GM11168 (cell line): ENCODE measurements around the gene GPD1L.
"Not testable (repeated sequence)": the region's sequence is repeated elsewhere in the genome, so short reads cannot be mapped to it uniquely, and the experiment has no call there.

Source experiments
- in situ Hi-C: fragments of 300-500 bp; cut with MboI; formaldehyde crosslinking; loops from one replicate; pipeline ENCODE4 v1.12.0; 2022; ENCODE audit warnings: low sequenced_read_pairs; ENCODE audit not compliant: unreplicated experiment

Gene GPD1L

DNA sequence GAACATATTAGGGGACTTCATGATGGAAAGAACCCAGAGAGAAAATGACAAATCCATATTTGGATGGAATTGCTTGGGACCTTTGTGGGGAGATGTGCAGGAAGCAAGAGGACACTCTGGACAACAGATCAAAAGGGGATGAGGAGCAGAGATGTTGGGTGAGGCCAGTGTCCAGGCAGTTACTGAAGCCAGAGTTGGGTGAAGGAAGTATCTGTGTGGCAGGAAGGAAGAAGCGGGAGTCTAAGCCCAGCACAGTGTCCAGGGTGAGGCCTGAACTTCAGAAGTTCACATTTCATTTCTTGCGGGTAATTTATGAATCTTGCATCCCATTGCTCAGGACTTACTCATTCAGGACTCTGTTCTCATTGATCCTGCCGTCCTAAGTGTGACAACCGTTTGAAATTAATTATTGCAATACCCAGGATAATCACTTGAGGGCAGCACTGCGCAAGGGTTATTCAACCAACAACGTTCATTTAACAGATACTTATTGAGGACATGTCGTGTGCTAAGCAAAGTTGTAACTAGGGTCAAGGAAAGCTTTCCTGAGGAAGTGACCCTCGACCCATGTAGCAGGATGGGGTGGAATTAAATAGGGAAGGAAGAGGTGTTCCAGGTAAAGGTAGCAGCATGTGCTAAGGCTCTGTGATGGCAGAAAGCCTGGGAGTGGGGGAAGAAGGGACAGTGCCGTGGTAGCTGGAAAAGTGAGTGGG, 70.7 kb downstream of the GPD1L start:
- in situ Hi-C loops, result no loop called here

- in situ Hi-C loops, result no loop called here
Measured at GRCh38 chr3:32177702-32178198, 71.3 kb downstream of the GPD1L start.

DNA sequence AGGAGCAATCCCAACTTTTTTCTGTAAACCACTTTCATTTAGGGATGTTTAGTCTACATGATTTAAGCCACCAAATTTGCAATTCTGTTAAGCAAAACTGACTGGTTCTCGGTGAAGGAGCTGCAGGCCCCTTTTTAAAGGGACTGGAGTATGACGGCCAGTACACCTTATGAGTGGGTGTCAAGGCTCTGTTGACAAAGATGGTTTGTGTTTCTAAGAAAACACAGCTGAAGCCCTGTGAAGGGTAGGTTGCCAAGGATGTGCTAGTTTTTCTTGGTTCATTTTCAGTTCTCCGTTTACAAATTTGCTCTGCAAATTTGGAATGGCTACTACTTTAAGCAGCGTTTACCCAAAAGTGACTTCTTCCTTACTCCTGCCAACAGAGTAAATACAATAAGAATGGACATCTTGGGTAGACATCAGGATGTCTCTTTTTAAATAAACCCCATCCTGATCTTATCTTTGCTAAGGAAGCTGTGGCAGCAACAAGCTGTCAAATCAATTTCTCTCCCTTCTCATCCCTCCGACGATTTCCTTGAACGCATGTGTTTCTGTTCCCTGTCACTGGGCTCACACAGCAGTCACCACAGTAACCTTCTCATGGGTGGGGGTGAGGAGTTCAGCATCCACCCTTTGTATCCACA, 73.8 kb downstream of the GPD1L start:
- in situ Hi-C loops, result no loop called here

- in situ Hi-C loops, result no loop called here
Measured at GRCh38 chr3:32181365-32181764, 74.9 kb downstream of the GPD1L start.

DNA sequence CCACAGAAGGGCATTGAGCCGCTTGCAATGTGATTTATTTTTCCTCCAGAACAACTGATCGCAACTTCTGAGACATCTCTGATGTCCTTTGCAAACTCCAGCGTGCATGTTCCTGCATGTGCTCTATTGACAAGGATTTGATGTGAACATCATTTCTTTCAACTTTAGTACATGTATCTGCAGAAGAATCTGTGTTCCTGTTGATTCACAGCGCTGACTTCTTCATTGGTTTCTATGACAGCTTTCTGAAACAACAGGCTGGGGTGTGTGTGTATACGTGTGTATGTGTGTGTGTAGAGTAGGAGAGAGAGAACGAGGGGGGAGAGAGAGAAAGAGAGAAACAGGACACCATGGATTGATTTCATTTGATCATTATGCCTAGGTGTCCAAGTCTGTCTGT, 75.4 kb downstream of the GPD1L start:
- in situ Hi-C loops, result no loop called here

DNA sequence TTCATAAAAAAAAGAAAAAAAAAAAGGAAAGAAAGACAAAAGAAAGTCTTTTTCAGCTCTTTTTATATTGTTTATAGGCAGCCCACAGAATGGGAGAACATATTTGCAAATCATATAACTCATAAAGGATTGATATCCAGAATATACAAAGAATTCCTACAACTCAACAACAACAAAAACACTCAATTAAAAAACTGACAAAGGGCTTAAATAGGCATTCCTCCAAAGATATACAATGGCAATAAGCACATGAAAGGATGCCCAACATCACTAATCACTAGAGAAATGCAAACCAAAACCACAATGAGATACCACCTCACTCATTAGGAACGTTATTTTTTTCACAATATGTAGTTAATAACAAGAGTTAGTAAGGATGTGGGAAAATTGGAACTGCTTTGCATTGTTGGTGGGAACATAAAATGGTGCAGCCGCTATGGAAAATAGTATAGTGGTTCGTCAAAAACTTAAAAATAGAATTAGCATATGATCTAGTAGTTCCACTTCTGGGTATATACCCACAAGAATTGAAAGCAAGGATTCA, 77.8 kb downstream of the GPD1L start:
- in situ Hi-C loops, result no loop called here

DNA sequence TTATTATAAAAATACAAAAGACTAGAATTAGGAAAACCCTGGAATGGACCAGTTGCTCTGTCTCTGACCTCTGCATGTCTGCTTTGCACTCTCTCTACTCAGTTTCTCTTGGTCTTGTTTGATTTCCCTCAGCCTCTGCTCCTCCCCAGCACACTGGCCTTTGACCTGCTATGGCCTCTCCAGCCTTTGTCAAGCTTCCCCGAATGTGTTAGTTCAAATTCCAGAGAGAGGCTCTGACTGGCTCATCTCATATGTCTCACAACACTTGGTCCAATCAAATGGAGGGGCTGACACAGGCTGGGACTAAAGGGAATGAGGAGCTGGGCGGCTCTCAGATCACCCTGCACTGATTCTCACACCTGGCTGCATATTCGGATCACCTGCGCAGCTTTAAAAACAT, 79.7 kb downstream of the GPD1L start:
- in situ Hi-C loops, result no loop called here

DNA sequence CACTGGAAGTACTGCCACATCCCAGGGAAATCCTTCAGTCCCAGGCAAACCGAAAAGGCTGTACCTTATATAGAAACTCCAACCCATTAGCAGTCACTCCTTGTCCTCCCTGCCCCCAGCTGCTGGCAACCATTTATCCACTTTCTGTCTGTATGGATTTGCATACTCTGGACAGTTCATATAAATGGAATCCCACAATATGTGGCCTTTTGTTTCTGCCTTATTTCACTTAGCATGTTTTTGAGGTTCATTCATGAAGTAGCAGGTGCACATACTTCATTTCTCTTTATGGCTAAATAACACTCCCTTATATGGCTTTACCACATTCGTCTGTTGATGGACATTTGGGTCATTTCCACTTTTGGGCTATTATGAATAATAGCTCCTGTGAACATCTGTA, 80.5 kb downstream of the GPD1L start:
- in situ Hi-C loops, result no loop called here

DNA sequence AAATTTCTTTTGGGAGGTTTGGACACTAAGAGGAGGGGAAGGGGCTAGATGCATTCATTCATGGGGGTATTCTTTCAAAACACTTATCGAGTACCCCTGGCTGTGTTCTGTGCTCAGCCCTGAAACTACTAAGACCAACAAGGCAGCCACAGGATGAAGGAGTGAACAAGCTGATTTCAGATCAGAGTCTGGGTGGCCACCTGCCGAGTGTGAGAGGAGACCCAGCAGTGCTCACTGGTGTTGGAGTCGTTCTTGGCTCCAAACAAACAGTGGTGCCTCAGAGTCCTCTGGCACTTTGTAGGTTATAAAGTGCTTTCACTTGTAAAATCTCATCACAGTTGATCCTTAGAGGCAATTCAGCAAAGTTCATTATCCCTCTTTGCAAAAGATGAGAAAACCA, 83.3 kb downstream of the GPD1L start:
- in situ Hi-C loops, result no loop called here

GRCh38 chr3:32190556-32190955, 84.1 kb downstream of the GPD1L start:
- in situ Hi-C loops, result not testable (repeated sequence)

- in situ Hi-C loops, result no loop called here
Measured at GRCh38 chr3:32193101-32193500, 86.7 kb downstream of the GPD1L start.

GRCh38 chr3:32194653-32195052, 88.2 kb downstream of the GPD1L start:
- in situ Hi-C loops, result no loop called here

GRCh38 chr3:32195995-32196540, 89.6 kb downstream of the GPD1L start:
- in situ Hi-C loops, result no loop called here

DNA sequence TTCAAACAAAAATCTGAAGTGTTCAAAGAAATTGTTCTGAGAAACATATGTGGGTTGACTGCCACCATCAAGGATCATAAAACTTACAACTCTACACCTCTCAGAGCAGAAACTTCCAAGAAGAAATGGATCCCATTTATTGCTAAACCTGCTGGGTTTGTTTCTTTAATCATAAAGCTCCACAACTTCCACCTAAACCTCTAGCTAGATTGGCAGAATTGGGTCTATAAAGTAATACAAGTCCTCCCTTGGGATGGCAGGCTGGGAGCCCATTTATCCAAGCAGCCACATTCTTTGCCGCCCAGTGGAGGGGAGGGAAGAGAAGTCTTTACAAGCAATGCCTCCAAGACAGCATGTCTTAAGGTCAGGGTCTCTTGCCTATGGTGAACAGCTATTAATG, 91.6 kb downstream of the GPD1L start:
- in situ Hi-C loops, result no loop called here

- in situ Hi-C loops, result no loop called here
Measured at GRCh38 chr3:32198714-32199113, 92.3 kb downstream of the GPD1L start.

GRCh38 chr3:32200490-32200889, 94.1 kb downstream of the GPD1L start:
- in situ Hi-C loops, result loop anchor here (10.0 kb wide), 1 partner anchor 64 kb away; no protein-coding TSS in a partner anchor

GRCh38 chr3:32200992-32201758, 94.8 kb downstream of the GPD1L start:
- in situ Hi-C loops, result loop anchor here (10.0 kb wide), 1 partner anchor 64 kb away; no protein-coding TSS in a partner anchor

- in situ Hi-C loops, result loop anchor here (10.0 kb wide), 1 partner anchor 62 kb away; no protein-coding TSS in a partner anchor
Measured at GRCh38 chr3:32202496-32202895, 96.1 kb downstream of the GPD1L start.

- in situ Hi-C loops, result loop anchor here (10.0 kb wide), 1 partner anchor 61 kb away; no protein-coding TSS in a partner anchor
Measured at GRCh38 chr3:32203854-32204253, 97.4 kb downstream of the GPD1L start.

GRCh38 chr3:32208447-32208846, 102.0 kb downstream of the GPD1L start:
- in situ Hi-C loops, result loop anchor here (10.0 kb wide), 1 partner anchor 56 kb away; no protein-coding TSS in a partner anchor
